ENCODE data around the gene GCG.

GRCh38 chr2:162184821-162185450, 32.9 kb upstream of the GCG start:
- TF ChIP-seq, protein P1, sequence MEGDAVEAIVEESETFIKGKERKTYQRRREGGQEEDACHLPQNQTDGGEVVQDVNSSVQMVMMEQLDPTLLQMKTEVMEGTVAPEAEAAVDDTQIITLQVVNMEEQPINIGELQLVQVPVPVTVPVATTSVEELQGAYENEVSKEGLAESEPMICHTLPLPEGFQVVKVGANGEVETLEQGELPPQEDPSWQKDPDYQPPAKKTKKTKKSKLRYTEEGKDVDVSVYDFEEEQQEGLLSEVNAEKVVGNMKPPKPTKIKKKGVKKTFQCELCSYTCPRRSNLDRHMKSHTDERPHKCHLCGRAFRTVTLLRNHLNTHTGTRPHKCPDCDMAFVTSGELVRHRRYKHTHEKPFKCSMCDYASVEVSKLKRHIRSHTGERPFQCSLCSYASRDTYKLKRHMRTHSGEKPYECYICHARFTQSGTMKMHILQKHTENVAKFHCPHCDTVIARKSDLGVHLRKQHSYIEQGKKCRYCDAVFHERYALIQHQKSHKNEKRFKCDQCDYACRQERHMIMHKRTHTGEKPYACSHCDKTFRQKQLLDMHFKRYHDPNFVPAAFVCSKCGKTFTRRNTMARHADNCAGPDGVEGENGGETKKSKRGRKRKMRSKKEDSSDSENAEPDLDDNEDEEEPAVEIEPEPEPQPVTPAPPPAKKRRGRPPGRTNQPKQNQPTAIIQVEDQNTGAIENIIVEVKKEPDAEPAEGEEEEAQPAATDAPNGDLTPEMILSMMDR (IDR thresholded peaks at IDR 0.05), result no peak
- no peak for TF ChIP-seq POLR2A (IDR thresholded peaks at IDR 0.05)
